H54 (cell line): ENCODE results near the gene GPR4.
"Not testable (repeated sequence)": the region's sequence is repeated elsewhere in the genome, so short reads cannot be mapped to it uniquely, and the experiment has no call there.

ENCODE experiments used
- DNase-seq: peaks from one replicate; pipeline ENCODE4 v3.0.0; 2011; ENCODE audit warnings: low spot score, mixed read lengths; ENCODE audit not compliant: insufficient read length
- FAIRE-seq: peaks from 3 replicates; lab custom pipeline; 2011; peaks lifted over from hg19 to GRCh38; lab: Jason Lieb, UNC
- POLR2A ChIP-seq: IDR thresholded peaks from 2 replicates; pipeline ENCODE4 v1.6.1; 2011; ENCODE audit warnings: low read depth, mild to moderate bottlenecking, low read length

The GPR4 gene

DNA sequence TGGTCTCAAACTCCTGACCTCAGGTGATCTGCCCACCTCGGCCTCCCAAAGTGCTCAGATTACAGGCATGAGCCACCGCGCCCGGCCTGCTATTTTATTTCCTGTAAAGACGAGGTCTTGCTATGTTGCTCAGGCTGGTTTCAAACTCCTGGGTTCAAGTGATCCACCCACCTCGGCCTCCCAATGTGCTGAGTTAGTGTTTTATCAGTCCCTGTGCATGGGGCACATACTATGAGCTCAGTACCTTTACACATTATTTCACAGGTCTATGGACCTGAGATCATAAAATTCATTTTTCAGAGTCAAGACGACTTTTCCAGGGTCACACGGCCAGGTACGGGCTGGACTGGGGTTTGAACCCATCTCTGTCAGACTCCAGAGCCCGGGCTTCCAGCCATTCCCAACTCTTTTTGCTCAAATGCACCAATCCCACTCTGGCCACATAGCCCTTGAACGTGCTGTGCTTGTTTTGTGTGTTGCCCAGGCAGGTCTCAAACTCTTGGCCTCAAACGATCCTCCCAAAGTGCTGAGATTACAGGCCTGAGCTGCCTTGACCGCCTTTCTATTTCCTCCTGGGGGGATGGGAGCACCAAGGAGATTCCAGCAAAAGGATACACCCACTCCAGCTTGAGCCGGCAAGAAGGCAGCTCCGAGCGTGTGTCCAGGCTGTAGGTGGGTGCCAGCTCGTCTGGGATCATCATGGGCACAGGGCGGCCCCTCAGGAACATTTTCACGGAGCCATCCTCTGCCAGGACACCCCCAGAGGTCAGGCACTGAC is 36.1 kb upstream of the GPR4 start:
- DNase-seq (no peak), FAIRE-seq (no peak)
- no peak for TF ChIP-seq POLR2A

DNA sequence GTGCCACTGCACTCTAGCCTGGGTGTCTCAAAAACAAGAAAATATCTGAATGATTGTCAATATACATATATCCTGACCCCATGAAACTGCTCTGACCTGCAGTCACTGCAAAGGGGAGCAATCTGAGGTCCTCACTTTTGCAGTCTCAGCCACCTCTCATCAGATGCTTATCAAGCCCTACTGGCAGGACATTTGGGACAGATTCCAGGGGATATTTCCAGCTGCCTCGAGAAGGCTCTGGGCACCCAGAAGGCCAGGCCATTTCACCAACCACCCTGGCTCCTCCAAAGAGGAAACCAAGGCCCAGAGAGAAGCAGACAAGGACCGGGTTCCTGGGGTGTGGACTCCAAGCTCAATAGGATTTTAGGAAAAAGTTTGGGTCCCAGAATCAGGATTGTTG is 34.9 kb upstream of the GPR4 start:
- DNase-seq (no peak), FAIRE-seq (no peak)
- no peak for TF ChIP-seq POLR2A

DNA sequence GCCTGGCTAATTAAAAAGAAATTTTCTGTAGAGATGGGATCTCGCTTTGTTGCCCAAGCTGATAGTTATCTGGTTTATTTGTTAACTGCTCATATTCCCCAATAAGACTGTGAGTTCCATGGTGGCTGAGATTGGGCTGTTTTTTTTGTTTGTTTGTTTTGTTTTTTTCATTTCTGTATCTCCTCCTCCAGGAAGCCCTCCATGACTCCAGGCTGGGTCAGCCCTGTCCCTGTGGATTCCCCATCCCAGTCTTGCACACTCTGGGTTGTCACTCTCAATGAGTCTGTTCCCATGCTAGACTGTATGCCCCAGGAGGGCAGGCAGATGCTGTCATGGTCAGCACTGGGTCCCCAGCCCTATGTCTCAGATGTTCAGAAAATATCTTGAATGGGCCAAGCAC is 34.3 kb upstream of the GPR4 start:
- TF ChIP-seq POLR2A: no peak
- DNase-seq (no peak), FAIRE-seq (no peak)

DNA sequence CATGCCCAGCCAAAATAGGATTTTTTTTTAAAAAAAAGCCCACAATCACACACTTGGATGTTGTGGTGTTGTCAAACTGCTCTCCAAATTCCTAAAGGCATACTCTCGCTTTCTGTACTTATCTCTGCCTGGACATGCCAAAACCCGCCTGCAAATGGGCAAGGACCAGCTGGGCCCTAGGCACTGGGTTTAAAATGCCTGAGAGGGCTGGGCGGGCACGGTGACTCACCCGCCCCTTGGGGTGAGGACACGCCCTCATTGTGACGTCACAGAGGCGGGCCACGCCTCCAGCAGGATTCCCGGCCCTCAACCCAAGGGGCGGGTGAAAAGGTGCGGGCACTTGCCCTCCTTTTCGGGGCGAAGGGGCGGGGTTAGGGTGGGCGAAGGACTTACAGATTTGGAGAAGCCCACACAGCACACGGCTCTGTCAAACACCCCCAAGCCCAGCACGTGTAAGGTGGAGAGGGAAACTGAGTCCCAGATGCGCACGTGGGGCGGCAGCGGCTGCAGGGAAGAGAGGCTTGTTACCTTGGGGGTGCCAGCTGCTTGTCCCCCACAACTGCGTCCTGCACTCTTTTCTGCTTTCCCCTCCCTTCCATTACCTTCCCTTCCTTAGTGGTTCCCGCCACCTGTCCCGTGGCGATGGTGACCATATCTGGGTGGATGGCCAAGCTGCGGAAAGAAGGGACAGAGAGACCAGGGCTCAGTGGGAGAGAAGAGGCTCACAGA is 30.6 kb upstream of the GPR4 start:
- FAIRE-seq: peak; percentile 75
- no peak for TF ChIP-seq POLR2A
- peak; percentile 79 for DNase-seq

DNA sequence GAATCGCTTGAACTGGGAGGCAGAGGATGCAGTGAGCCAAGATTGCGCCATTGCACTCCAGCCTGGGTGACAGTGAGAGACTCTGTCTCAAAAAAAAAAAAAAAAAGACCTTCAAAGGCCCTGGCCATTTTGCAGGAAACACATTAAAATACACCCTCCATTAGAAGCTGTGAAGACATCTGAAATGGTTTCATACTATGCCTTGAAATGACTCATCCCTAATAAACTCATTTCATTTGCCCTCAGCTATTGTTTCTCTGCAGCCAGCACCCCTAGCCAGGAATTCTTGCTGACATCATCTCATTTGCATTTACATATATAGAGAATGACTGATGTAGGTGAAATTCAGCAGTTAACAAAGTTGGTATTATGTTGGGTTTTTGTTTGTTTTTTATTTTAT is 28.5 kb upstream of the GPR4 start:
- no peak for TF ChIP-seq POLR2A
- DNase-seq: peak; percentile 46

DNA sequence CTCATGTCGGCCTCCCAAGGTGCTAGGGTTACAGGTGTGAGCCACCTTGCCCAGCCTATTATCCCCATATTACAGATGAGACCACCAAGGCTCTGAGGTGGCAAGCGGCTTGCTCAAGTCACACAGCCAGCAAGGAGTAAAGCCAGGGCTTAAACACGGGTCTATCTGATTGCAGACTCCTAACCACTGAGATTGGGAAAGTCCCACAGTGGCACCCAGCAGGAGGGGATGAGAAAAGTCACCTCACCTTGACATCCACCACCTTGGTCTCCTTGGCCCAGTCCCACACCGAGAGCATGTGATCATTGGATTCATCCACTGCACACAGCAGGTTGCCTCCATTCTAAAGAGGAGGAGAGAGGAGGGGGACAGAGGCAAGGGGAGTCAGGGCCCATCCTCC is 27.7 kb upstream of the GPR4 start:
- FAIRE-seq: no peak
- TF ChIP-seq POLR2A: no peak
- no peak for DNase-seq

More for the DNA sequence above, 28.5 kb upstream of the GPR4 start:
- FAIRE-seq: no peak

DNA sequence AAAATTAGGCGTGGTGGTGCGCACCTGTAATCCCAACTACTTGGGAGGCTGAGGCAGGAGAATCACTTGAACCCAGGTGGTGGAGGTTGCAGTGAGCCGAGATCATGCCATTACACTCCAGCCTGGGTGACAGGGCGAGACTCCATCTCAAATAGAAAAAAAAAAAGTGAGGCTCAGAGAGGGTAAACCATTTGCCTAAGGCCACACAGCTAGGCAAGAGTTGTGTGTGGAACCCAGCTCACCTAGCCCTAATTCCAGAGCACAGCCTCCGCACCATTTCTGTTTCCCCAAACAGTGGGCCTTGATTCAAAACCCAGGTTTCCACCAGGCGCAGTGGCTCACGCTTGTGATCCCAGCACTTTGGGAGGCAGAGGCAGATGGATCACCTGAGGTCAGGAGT is 26.2 kb upstream of the GPR4 start:
- not testable (repeated sequence) for DNase-seq, FAIRE-seq

DNA sequence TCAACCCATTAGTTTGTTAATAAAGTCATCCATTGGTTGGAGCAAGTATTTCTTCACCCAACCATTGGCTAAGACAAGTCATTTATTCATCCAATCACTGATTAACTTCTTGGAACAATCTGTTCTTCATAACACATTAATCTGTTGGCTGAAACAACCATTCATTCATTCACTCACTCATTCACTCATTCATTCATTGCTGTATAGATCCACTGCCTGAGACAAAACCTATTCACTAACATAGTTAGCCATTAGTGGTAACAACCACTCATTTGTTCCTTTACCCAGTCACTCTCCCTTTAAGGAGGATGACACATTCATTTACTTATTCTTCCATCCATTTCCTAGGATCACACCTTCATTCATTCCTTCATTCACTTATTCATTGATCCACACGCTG is 22.0 kb upstream of the GPR4 start:
- TF ChIP-seq POLR2A: no peak
- FAIRE-seq (no peak), DNase-seq (no peak)

DNA sequence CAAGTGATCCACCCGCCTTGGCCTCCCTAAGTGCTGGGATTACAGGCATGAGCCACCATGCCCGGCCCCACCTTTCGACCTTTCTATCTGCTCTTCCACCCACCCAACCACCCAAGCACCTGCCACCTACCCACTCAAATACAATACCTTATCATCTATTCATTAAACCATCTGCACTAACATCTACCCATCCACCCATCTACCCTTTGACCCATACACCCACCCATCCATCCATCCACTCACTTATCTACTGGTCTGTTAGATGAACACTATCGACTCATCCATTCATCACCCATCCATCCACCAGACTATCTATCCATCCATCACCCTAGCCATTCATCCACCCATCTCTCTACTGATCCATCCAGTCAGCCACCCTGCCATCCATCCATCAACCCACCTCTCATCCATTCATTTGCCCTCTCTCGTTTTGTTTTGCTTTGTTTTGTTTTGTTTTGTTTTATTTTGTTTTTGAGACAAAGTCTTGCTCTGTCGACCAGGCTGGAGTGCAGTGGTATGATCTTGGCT is 20.0 kb upstream of the GPR4 start:
- no peak for DNase-seq
- no peak for FAIRE-seq
- TF ChIP-seq POLR2A: no peak

DNA sequence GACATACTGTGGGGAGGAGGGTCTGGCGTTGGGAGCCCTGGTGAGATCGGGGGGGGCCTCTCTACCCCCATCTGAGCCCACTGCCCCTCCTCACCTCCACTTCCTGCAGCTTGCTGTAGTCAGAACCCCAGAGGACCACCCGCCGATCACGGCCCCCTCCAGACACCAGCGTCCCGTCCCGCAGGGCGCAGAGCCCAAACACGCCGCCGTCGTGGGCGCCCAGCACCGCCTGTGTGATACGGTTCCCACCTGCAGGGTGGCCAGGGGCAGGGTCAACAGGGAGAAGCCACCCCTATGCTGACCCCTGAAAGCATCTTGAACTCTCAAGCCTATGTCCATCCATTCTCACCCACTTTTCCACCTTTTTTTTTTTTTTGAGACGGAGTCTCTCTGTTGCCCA is 19.4 kb upstream of the GPR4 start:
- DNase-seq: no peak
- no peak for TF ChIP-seq POLR2A
- no peak for FAIRE-seq

DNA sequence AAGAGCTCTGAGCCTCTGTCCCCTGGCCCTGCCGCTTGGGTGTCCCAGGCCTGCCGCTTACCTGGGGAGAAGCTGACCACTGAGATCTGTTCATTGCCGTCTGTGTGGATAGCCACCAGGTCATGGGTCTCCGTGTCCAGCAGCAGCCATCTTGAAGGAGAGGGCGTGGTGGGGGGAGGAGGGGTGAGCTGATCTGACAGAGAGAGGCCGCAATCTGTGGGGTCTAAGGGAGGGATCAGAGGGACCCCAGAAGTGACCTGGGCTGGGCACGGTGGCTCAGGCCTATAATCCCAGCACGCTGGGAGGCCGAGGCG is 14.6 kb upstream of the GPR4 start:
- FAIRE-seq (no peak), DNase-seq (no peak)
- TF ChIP-seq POLR2A: no peak

DNA sequence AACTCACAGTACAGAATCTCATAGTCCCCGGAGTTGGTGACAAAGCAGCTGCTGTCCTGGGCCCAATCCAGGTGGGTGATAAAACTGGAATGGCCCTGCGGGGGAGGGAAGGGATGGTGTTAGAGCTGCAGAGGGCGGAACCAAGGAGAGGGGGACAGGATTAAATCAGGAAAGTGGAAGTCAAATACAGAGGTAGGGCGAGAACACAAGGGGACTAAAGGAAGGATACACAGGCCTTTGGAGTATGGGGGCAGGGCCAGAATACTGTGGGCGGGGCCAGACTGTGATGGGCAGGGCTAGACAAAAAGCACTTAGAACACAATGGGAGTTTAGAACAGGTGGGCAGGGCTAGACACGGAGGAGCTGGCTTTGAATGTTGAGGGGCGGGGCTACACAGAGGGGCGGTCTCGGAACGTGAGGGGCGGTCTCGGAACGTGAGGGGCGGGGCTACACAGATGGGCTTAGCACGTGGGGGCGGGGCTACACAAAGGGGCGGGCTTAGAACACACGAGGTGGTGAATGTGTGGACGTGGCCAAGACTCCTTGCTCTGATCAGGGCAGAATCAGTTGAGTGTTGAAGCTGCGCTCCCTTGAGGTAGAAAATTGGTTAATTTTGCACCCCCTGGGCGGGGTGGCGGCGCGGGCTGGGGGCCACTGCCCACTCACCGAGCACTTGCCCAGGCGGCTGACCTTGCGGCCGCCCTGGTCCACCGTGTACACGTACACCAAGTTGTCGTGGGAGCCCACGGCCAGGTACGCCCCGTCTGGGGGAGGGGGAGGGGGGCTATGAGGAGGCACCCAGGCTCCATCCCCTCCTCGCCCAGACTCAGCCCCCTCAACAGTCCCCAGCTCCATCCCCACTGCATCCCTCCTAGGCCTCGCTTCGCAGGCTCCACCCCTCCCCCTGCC is 14.0 kb upstream of the GPR4 start:
- FAIRE-seq (peak; percentile 82), DNase-seq (peak; percentile 68)
- TF ChIP-seq POLR2A: no peak

DNA sequence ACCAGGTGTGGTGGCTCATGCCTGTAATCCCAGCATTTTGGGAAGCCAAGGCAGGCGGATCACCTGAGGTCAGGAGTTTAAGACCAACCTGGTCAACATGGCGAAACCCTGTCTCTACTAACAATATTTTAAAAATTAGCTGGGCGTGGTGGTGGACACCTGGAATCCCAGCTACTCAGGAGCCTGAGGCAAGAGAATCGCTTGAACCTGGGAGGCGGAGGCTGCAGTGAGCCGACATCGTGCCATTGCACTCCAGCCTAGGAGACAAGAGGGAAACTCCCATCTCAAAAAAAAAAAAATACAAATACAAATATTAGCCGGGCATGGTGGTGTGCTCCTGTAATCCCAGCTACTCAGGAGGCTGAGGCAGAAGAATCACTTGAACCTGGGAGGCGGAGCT is 13.0 kb upstream of the GPR4 start:
- DNase-seq, FAIRE-seq: not testable (repeated sequence)
